Omental fat pad (tissue), 4 donors: ENCODE measurements around the gene SEC11C. TPM values are rescaled to one million over a fixed set of nuclear protein-coding genes. Genes with fewer than 3 reads are reported as not detected.

Source experiments
- ATAC-seq: fragments of 150-250 bp; one replicate; pipeline ENCODE4 v1.9.1; 2016; ENCODE audit warnings: mild to moderate bottlenecking, moderate library complexity; ENCODE audit not compliant: low FRiP score
- DNase-seq: peaks from one replicate; pipeline ENCODE4 v3.0.0-alpha.2; 2019; ENCODE audit warnings: low spot score
- CTCF ChIP-seq, 3 donors: fragments of 450-650 bp; IDR thresholded peaks; one replicate each; pipeline ENCODE4 v1.5.1; 2016 to 2017; ENCODE audit warnings: antibody characterized with exemption in 3 of 3, mild to moderate bottlenecking in 3 of 3, moderate library complexity in 2 of 3
- total RNA-seq, 4 donors: library from RNA; depleted of rRNA; stranded (reverse); fragments of >200 nt; gene quantifications; one replicate each; pipeline ENCODE4 v1.1.0, GENCODE V29; 2016

The SEC11C gene
- total RNA-seq = 10 to 100 TPM; 13.6 to 34.9 (median 20.5) TPM

- peak; percentile 100 for ATAC-seq
Observed at GRCh38 chr18:59139615-59140301, at the start of gene SEC11C. TSS of gene SEC11C (plus strand) at chr18:59139884. CDS start at chr18:59139949, 65 bp downstream.

GRCh38 chr18:59090966-59091603 lies 48.6 kb upstream of the SEC11C start:
- no peak for DNase-seq
- no peak for ATAC-seq
- no peak for TF ChIP-seq CTCF (IDR thresholded peaks at IDR 0.05)

More at GRCh38 chr18:59139615-59140301, at the start of gene SEC11C:
- TF ChIP-seq CTCF (IDR thresholded peaks at IDR 0.05) = no peak
- peak; percentile 80 for DNase-seq

- no peak for DNase-seq
- TF ChIP-seq CTCF (IDR thresholded peaks at IDR 0.05) = no peak
- no peak for ATAC-seq
Observed at GRCh38 chr18:59093668-59094067, 46.0 kb upstream of the SEC11C start.

GRCh38 chr18:59094569-59094968 lies 45.1 kb upstream of the SEC11C start:
- no peak for TF ChIP-seq CTCF (IDR thresholded peaks at IDR 0.05)

GRCh38 chr18:59096098-59096789 lies 43.4 kb upstream of the SEC11C start:
- TF ChIP-seq CTCF (IDR thresholded peaks at IDR 0.05) = no peak
- DNase-seq = no peak
- ATAC-seq = no peak

More at GRCh38 chr18:59094569-59094968, 45.1 kb upstream of the SEC11C start:
- ATAC-seq = no peak
- DNase-seq = no peak

- DNase-seq (no peak), ATAC-seq (no peak)
- no peak for TF ChIP-seq CTCF (IDR thresholded peaks at IDR 0.05)
Observed at GRCh38 chr18:59101830-59102414, 37.8 kb upstream of the SEC11C start.
